ENCODE measurements around the gene MATCAP1. TPM values are rescaled to one million over a fixed set of nuclear protein-coding genes. Genes with fewer than 3 reads are reported as not detected.

The MATCAP1 gene
- total RNA-seq, 4 donors from 2014 or later = 20.8 to 57.8 (median 42.3) TPM

DNA sequence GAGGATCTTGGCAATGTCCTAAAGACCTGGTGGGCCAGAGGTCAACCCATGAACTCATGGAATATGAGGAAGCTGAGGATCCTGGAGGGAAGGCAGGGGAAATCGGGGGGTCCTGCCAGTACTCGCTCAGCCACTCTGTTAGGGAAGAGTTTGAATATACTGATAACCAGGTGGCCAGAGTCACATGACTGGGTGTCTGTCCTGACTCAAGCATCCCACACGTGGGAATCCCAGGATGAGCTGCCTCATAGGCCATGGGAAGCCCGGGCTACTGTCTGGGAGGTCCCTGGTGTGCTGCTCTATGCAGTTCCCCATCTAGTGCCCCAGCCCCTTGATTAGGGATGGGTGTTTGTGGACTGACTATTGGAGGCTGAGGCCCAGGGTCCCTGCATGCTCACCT is 4.6 kb upstream of the MATCAP1 start:
- Histone ChIP-seq H3K4me1 (peaks cover 3 to 39% (median 23%) of the 10 kb centered on the region in 4 donors), H3K27me3 (no peaks in the 10 kb centered on the region), H3K4me3 (no peak overlapping the region), H3K36me3 (no peaks in the 10 kb centered on the region), H3K9me3 (no peaks in the 10 kb centered on the region), H3K27ac (no peak overlapping the region)
- TF ChIP-seq, protein P1, sequence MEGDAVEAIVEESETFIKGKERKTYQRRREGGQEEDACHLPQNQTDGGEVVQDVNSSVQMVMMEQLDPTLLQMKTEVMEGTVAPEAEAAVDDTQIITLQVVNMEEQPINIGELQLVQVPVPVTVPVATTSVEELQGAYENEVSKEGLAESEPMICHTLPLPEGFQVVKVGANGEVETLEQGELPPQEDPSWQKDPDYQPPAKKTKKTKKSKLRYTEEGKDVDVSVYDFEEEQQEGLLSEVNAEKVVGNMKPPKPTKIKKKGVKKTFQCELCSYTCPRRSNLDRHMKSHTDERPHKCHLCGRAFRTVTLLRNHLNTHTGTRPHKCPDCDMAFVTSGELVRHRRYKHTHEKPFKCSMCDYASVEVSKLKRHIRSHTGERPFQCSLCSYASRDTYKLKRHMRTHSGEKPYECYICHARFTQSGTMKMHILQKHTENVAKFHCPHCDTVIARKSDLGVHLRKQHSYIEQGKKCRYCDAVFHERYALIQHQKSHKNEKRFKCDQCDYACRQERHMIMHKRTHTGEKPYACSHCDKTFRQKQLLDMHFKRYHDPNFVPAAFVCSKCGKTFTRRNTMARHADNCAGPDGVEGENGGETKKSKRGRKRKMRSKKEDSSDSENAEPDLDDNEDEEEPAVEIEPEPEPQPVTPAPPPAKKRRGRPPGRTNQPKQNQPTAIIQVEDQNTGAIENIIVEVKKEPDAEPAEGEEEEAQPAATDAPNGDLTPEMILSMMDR (IDR thresholded peaks at IDR 0.05) = no peak
- TF ChIP-seq POLR2A (IDR thresholded peaks at IDR 0.05) = no peak
- DNase-seq = no peak

DNA sequence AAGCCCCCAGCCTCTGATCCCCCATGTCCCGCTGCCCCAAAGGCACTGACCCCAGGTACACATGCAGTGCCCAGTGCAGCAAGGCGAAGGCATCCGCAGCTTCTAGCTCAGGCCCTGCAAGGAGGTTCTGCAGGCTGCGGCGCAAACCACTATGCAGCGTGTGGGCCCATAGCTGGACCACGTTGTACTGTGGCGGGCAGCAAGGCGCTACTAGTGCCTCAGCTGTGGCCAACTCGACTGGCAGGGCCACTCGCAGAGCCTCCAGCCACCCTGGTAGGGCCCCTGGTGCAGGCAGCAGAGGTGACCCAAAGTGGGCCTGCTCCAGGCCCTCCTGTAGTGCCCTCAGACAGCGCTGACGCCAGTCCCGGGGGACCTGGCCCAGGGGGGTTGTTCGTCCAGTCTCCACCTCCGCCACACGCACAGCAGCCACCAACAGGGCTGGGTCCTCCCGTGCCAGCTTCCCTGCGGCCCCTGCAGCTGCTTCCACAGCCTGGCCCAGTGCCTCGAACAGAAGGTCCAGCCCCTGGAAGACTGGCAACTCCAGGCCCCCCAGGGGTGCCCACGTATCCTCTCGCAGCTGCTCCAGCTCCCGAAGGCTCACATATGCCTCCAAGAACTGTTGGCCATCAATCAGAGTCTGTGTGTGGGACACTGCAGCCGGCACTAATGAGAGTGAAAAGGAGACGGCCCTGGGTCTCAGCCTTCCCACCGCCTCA is 3.6 kb upstream of the MATCAP1 start:
- no peak for TF ChIP-seq POLR2A (IDR thresholded peaks at IDR 0.05)
- TF ChIP-seq, protein P1 (IDR thresholded peaks at IDR 0.05) = no peak
- no peaks in the 10 kb centered on the region for H3K36me3 ChIP-seq
- H3K27ac ChIP-seq = no peak overlapping the region
- no peaks in the 10 kb centered on the region for H3K9me3 ChIP-seq
- H3K4me1 ChIP-seq = peaks cover 6 to 40% (median 15%) of the 10 kb centered on the region in 4 donors
- no peaks in the 10 kb centered on the region for H3K27me3 ChIP-seq
- H3K4me3 ChIP-seq = no peak overlapping the region
- DNase-seq = no peak

DNA sequence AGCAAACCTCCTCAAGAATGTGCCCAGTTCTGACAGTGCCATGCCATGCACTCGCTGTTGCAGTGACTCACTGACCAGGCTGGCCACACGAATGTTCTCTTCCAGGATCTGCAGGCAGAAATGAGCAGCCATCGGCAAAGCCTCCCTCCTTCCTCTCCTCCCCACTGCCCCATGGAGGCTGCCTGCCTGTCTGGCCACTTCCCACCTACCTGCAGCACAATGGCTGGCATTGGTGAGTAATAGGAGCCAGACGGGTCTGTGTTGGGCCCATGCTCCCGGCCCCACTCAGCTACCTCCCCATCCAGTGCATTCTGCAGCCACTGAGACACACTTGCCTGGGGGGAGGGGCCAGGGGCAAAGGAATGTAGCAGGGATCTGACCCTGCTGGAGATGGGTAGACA is 2.8 kb upstream of the MATCAP1 start:
- Histone ChIP-seq H3K27ac (no peak overlapping the region), H3K36me3 (no peaks in the 10 kb centered on the region), H3K27me3 (no peaks in the 10 kb centered on the region), H3K9me3 (no peaks in the 10 kb centered on the region), H3K4me3 (no peak overlapping the region), H3K4me1 (peaks cover 6 to 45% (median 15%) of the 10 kb centered on the region in 4 donors)
- DNase-seq = no peak
- no peak for TF ChIP-seq POLR2A (IDR thresholded peaks at IDR 0.05)
- TF ChIP-seq, protein P1 (IDR thresholded peaks at IDR 0.05) = no peak

DNA sequence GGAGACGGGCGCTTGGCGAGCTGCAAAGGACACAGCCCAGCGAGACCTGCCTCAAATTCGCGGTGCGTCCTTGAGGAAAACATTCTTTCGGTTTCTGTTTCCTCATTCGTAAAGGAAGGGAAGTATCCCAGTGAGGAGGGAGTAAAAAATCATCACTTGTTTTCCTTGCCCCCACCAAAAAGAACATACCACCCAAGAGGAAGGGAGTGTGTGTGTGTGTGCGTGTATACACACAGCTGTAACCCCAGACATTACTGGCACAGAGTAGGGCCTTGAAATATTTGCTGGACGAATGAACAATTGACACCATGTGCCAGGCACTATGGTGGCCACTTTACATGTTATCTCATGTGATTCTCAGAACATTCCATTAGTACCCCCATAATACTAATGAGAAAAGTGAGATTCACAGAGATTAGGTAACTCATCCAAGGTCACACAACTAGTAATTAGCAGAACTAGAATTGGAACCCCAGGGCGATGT is 1.9 kb upstream of the MATCAP1 start:
- H3K27ac ChIP-seq = peak overlapping the region in 1 of 4 donors; percentile 38
- H3K9me3 ChIP-seq = no peaks in the 10 kb centered on the region
- H3K4me1 ChIP-seq = peaks cover 6 to 45% (median 15%) of the 10 kb centered on the region in 4 donors
- H3K27me3 ChIP-seq = no peaks in the 10 kb centered on the region
- no peaks in the 10 kb centered on the region for H3K36me3 ChIP-seq
- H3K4me3 ChIP-seq = peak overlapping the region in 2 of 4 donors; percentile 58 to 72
- DNase-seq = no peak
- no peak for TF ChIP-seq POLR2A (IDR thresholded peaks at IDR 0.05)
- TF ChIP-seq, protein P1 (IDR thresholded peaks at IDR 0.05) = no peak

DNA sequence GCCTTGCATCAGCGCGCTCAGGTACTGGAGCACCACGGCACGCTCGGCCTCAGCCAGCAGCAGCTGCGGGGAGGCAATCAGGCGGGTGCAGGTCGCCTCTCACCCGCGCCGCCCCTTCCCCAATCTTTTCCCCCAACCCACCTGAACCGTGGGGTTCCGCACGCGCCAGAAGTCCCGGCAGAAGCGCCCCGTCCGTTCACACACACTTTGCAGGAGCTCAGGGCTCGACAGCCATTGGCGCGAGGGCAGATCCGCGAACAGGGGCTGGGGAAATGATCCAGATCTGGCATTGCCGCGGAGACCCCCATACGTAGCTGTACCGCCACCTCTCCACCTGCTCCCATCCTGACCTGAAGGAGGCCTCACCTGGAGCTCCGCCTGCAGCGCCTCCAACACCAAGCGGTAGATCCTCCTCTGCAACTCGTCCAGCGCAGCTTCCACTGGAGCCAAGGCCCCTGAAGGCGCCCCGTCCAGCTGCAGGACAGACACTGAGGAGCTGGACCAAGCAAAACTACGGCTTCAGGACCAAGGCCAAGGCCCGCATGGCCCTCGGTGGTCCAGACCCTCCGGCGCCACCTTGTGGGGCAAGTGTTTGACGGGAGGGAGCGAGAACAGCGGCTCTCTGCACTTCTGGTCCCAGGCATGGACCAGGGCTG is 1.4 kb upstream of the MATCAP1 start:
- DNase-seq = peak; percentile 91 to 96 (median 93)
- no peaks in the 10 kb centered on the region for H3K9me3 ChIP-seq
- TF ChIP-seq, protein P1 (IDR thresholded peaks at IDR 0.05) = peak; percentile 75 to 89 (median 86)
- TF ChIP-seq POLR2A (IDR thresholded peaks at IDR 0.05) = no peak
- peak overlapping the region in 2 of 4 donors; percentile 58 to 72 for H3K4me3 ChIP-seq
- peaks cover 6 to 44% (median 15%) of the 10 kb centered on the region in 4 donors for H3K4me1 ChIP-seq
- no peaks in the 10 kb centered on the region for H3K27me3 ChIP-seq
- no peaks in the 10 kb centered on the region for H3K36me3 ChIP-seq
- H3K27ac ChIP-seq = peak overlapping the region in 2 of 4 donors; percentile 38 to 92

All from Peyer's patch (tissue), 4 donors.